ENCODE results near the gene ZNF679.
"Not testable (repeated sequence)": the region's sequence is repeated elsewhere in the genome, so short reads cannot be mapped to it uniquely, and the experiment has no call there.

The ZNF679 gene

DNA sequence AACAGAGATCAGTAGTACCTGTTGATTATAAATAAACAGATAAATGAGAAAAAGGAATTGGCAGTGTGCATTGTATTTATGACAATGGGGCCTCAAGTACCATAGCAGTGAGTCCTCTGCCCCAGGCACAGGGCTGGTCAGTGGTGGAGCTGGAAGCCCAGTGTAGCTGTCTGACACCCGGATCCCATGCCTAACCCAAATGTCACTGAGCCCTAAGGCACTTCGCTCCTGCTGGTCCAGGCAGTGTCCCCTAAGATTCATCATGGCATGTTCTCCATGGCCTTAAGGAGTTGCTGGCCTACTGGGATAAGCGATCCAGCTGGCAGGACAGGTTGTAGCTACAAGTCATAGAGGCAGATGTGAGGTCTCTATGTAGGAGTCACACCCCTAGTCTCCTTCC, 82.2 kb downstream of the ZNF679 start:
- no peak for DNase-seq (ENCODE audit: low read depth in 3 of 3)

GRCh38 chr7:64312826-64313225, 84.6 kb downstream of the ZNF679 start:
- DNase-seq (ENCODE audit: low read depth in 3 of 3): no peak

- DNase-seq (ENCODE audit: low read depth in 3 of 3): peak; percentile 71 to 82 (median 81)
Measured at GRCh38 chr7:64313740-64314491, 85.6 kb downstream of the ZNF679 start, which contains the start of gene ZNF736. Gene ZNF736, plus strand, starts transcription at chr7:64313961. Its CDS starts 190 bp downstream, at chr7:64314151.

DNA sequence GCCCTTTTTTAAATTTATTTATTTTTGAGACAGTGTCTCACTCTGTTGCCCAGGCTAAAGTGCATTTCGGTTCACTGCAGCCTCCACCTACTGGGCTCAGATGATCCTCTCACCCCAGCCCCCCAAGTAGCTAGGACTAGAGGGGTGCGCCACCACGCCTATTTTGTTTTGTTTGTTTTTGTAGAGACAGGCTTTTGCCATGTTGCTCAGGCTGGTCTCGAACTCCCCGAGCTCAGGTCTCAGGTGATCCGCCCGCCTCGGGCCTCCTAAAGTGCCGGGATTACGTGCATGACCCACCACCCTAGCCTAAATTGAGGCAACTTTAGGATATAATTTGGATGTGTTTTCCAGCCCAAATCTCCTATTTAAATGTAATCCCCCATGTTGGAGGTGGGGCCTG, 86.3 kb downstream of the ZNF679 start:
- DNase-seq (ENCODE audit: low read depth in 3 of 3): no peak

- DNase-seq (ENCODE audit: low read depth in 3 of 3): not testable (repeated sequence)
Measured at GRCh38 chr7:64316031-64316742, 87.9 kb downstream of the ZNF679 start.

Measured in stimulated activated CD4-positive, alpha-beta T cell treated with anti-CD3 and anti-CD28 coated beads, TNF-alpha, amount 100 ng/mL, for 24 hours (primary cell).